Kidney (tissue), 14 donors: ENCODE data around the gene ACRV1. TPM values are rescaled to one million over a fixed set of nuclear protein-coding genes. Genes with fewer than 3 reads are reported as not detected.

ENCODE experiments used
- DNase-seq, 5 donors: peaks; one replicate each; pipeline ENCODE4 v3.0.0-alpha.2; 2013 to 2020
- FAIRE-seq: peaks from 2 replicates; lab custom pipeline; 2012; peaks lifted over from hg19 to GRCh38; lab: Jason Lieb, UNC
- H3K27ac ChIP-seq, 2 donors: one replicate each; pipeline ENCODE4 v1.7.0; 2013; ENCODE audit warnings: low read depth in 2 of 2, low read length in 2 of 2, inconsistent platforms in 1 of 2
- H3K27me3 ChIP-seq: one replicate; pipeline ENCODE4 v1.7.1; 2013; ENCODE audit warnings: low read length, inconsistent platforms; ENCODE audit not compliant: control insufficient read depth, insufficient read depth
- H3K36me3 ChIP-seq, 3 donors: one replicate each; pipeline versions ENCODE4 v1.7.0 to v1.7.1; 2013; ENCODE audit warnings: low read length in 3 of 3, control low read depth in 1 of 3, inconsistent platforms in 1 of 3; ENCODE audit not compliant: insufficient read depth in 3 of 3, control insufficient read depth in 2 of 3
- H3K4me1 ChIP-seq, 3 donors: one replicate each; pipeline versions ENCODE4 v1.7.0 to v1.7.1; 2013; ENCODE audit warnings: low read length in 3 of 3, inconsistent platforms in 1 of 3, low read depth in 1 of 3; ENCODE audit not compliant: control insufficient read depth in 2 of 3, insufficient read depth in 2 of 3
- H3K4me3 ChIP-seq, 3 donors: one replicate each; pipeline versions ENCODE4 v1.7.0 to v1.8.1; 2013; ENCODE audit warnings: low read length in 3 of 3, control low read depth in 1 of 3, inconsistent platforms in 1 of 3
- H3K9ac ChIP-seq, 3 donors: one replicate each; pipeline versions ENCODE4 v1.7.0 to v1.7.1; 2013; ENCODE audit warnings: low read length in 3 of 3, control low read depth in 1 of 3, inconsistent platforms in 1 of 3
- H3K9me3 ChIP-seq, 3 donors: one replicate each; pipeline versions ENCODE4 v1.7.0 to v1.7.1; 2013; ENCODE audit warnings: low read length in 3 of 3, control low read depth in 1 of 3, inconsistent platforms in 1 of 3; ENCODE audit not compliant: control insufficient read depth in 2 of 3, insufficient read depth in 1 of 3
- intact Hi-C: fragments of 100-400 bp; cut with DNase I; formaldehyde crosslinking; loops from one replicate; pipeline ENCODE4 v1.11.1; 2022
- polyA plus RNA-seq: library from polyadenylated mRNA; stranded (reverse); fragments of 350-450 nt; fragmentation: Illumina TruSeq; extraction: RNeasy Lipid Tissue Mini Kit (QIAGEN cat#74804); gene quantifications from one replicate; pipeline ENCODE4 v1.2.3, GENCODE V29; 2014; ENCODE audit warnings: low read depth, low replicate concordance; ENCODE audit not compliant: insufficient read depth
- total RNA-seq: library from RNA; stranded (reverse); fragmentation: NEBNext Ultra II Directional; extraction: Animal tissue kit (Norgen Biotek cat#: 25700); gene quantifications from one replicate; pipeline ENCODE4 v1.2.1, GENCODE V29; 2021
- TF ChIP-seq, protein P1 (sequence below): IDR thresholded peaks from 3 replicates; pipeline ENCODE4 v1.5.1; 2012; ENCODE audit warnings: mild to moderate bottlenecking, moderate library complexity, borderline replicate concordance; ENCODE audit not compliant: insufficient read depth; ENCODE audit errors: extremely low read depth
- donor health status: control.
- donor health status: control.
- donor health status: control.
- donor health status: control.
- donor health status: control.
- donor health status: DM: yes; HTN: yes; CAD: no.
- donor health status: Normal renal cell carcinoma (clear cell type).

Gene ACRV1
- total and polyA plus RNA-seq, 2 donors from 2014 or later, result not detected

GRCh38 chr11:125670172-125670571, 10.5 kb downstream of the ACRV1 start:
- DNase-seq (no peak), FAIRE-seq (no peak)
- H3K27me3 ChIP-seq, result no peaks in the 10 kb centered on the region
- H3K9ac ChIP-seq, result no peak overlapping the region
- intact Hi-C loops, result no loop called here
- no peak overlapping the region for H3K4me3 ChIP-seq
- TF ChIP-seq, protein P1, sequence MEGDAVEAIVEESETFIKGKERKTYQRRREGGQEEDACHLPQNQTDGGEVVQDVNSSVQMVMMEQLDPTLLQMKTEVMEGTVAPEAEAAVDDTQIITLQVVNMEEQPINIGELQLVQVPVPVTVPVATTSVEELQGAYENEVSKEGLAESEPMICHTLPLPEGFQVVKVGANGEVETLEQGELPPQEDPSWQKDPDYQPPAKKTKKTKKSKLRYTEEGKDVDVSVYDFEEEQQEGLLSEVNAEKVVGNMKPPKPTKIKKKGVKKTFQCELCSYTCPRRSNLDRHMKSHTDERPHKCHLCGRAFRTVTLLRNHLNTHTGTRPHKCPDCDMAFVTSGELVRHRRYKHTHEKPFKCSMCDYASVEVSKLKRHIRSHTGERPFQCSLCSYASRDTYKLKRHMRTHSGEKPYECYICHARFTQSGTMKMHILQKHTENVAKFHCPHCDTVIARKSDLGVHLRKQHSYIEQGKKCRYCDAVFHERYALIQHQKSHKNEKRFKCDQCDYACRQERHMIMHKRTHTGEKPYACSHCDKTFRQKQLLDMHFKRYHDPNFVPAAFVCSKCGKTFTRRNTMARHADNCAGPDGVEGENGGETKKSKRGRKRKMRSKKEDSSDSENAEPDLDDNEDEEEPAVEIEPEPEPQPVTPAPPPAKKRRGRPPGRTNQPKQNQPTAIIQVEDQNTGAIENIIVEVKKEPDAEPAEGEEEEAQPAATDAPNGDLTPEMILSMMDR, result no peak
- H3K4me1 ChIP-seq, result no peaks in the 10 kb centered on the region
- H3K27ac ChIP-seq, result no peak overlapping the region
- peaks cover 0 to 3% (median 1%) of the 10 kb centered on the region in 3 donors for H3K9me3 ChIP-seq
- H3K36me3 ChIP-seq, result no peaks in the 10 kb centered on the region

GRCh38 chr11:125667151-125667550, 13.5 kb downstream of the ACRV1 start:
- Histone ChIP-seq H3K4me1 (no peaks in the 10 kb centered on the region), H3K27me3 (no peaks in the 10 kb centered on the region), H3K27ac (no peak overlapping the region), H3K4me3 (no peak overlapping the region), H3K9ac (no peak overlapping the region), H3K9me3 (peaks cover 1 to 7% (median 3%) of the 10 kb centered on the region in 3 donors), H3K36me3 (no peaks in the 10 kb centered on the region)
- intact Hi-C loops, result no loop called here
- TF ChIP-seq, protein P1, result no peak
- FAIRE-seq, result no peak
- DNase-seq, result no peak

GRCh38 chr11:125663910-125664309, 16.7 kb downstream of the ACRV1 start:
- intact Hi-C loops, result no loop called here
- no peak overlapping the region for H3K27ac ChIP-seq
- DNase-seq, result no peak
- no peaks in the 10 kb centered on the region for H3K27me3 ChIP-seq
- H3K4me3 ChIP-seq, result no peak overlapping the region
- H3K4me1 ChIP-seq, result no peaks in the 10 kb centered on the region
- H3K36me3 ChIP-seq, result no peaks in the 10 kb centered on the region
- H3K9ac ChIP-seq, result no peak overlapping the region
- no peak for FAIRE-seq
- peaks cover 1 to 7% (median 3%) of the 10 kb centered on the region in 3 donors for H3K9me3 ChIP-seq
- TF ChIP-seq, protein P1, result no peak

- Histone ChIP-seq H3K9ac (no peak overlapping the region), H3K36me3 (no peaks in the 10 kb centered on the region), H3K4me3 (no peak overlapping the region), H3K27me3 (no peaks in the 10 kb centered on the region), H3K9me3 (peaks cover 1 to 7% (median 3%) of the 10 kb centered on the region in 3 donors), H3K4me1 (no peaks in the 10 kb centered on the region), H3K27ac (no peak overlapping the region)
- DNase-seq (no peak), FAIRE-seq (no peak)
- TF ChIP-seq, protein P1, result no peak
- intact Hi-C loops, result no loop called here
These were observed 18.0 kb downstream of the ACRV1 start for GRCh38 chr11:125662689-125663088.
